GM21786 (cell line): ENCODE data around the gene DPPA4.

Source experiments
- ATAC-seq: cut with Tn5 transposase; IDR thresholded peaks from one replicate; pipeline ENCODE4 v1.9.1; 2021; ENCODE audit not compliant: unreplicated experiment

Gene DPPA4

DNA sequence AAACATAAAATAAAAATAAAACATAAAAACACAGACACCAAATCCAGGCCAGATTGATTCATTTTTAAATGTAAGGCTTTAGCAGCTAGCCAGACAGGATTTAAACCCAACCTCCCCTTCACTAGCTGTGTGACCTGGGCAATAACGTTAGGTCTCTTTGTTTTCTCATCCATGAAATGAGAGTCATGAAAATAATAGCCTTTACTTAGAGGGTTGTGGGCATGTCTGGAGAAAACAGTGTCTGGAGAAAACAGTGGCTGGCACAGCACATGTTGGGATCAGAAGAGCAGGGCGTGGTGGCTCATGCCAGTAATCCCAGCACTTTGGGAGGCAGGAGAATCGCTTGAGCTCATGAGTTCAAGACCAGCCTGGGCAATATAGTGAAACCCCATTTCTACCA lies 1.9 kb upstream of the DPPA4 start:
- ATAC-seq: no peak

DNA sequence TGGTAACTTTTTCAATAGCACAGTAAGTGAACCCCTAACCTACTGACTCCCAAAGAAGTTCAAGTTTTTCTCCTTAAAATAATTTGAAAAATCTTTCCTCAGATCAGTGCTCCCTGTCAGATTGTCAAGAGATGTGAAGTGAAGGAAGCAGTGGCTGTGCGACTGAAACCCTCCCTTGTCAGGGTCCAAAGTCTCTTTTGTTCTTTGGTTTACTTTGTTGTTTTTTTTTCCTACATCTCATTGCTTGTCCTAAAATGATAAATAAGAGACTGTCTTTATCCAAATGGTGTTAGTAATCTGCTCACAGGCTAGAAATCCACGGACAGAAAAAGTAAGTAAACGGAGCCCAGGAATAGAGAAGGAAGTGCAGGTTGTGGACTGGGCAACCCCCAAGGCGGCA lies 976 bp upstream of the DPPA4 start:
- no peak for ATAC-seq

DNA sequence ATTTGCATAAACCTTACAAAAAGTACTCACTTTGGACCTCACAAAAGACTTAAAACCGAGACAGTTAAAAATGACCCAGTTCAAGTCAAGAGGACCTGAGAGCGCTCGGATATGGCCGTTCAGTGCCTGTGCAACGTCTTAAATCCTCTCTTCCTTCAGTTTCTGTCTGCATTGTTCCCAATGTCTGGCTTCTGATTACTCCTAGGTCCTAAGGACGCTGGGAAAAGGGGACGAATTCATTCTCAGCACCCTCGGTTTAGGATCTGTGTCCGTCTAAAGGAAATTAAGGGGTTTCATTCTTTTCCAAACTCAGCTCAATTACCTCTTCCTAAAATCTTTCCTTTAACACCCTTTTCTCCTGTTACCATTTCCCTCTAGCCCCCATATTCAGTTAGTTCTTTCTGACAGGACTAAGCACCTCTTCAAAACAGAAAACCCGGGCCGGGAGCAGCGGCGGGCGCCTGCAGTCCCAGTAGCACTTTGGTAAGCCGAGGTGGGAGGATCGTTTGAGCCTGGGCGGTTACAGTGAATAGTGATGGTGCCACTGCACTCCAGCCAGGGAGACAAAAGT lies 970 bp downstream of the DPPA4 start:
- no peak for ATAC-seq

DNA sequence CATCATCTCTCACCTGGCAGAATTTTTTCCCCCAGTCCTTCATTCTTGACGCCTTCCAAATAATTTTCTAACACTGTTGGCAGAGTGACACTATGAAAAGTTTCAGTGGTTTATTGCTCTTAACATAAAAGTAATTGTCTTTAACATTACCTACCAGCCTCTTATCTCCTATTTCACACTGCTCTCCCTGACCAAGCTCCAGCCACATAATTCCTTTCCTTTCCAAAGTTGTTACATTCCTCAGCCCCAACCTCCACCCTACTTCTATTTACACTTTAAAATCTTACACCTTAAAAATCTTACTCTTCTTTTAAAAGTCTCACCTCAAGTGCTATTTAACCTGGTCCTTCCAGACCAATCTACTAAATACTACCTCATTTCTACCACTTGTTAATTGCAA lies 2.8 kb downstream of the DPPA4 start:
- no peak for ATAC-seq

DNA sequence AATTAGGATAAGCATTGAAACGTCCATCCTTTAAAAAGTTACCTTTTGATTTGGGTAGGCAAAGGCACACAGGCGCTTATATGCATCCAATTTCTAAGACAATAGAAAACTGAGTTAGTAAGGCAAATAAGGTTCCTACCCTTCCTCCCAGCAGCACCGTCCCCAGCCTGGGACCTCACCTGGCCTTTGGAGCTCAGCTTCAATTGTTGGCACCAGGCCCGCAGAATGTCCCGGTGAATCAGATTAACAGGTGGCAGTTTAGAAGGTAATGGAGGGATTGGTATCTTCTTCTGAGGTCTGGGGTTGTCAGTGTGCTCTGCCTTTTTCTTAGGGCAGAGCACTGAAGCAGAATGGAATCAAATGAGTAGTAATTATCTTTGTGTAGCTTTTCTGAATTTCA lies 5.7 kb downstream of the DPPA4 start:
- no peak for ATAC-seq

DNA sequence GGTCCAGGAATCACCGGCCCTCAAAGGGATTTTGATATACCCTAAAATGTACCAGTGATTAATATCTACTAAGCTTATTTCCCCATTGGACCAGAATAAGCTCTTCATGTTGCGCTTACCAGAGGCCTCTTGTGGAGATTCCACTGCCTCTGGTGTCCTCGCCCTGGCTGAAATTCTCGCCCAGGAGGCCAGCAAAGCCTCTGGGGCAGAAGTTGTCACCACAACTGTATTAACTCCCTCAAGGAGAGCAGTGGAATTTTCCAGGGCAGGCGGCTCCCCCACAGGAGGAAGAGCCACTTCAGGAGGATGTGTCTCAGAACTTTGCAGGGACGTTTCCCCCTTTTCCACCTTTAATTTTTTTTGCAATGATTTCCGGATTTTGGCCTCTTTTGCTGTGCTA lies 6.9 kb downstream of the DPPA4 start:
- ATAC-seq: no peak

DNA sequence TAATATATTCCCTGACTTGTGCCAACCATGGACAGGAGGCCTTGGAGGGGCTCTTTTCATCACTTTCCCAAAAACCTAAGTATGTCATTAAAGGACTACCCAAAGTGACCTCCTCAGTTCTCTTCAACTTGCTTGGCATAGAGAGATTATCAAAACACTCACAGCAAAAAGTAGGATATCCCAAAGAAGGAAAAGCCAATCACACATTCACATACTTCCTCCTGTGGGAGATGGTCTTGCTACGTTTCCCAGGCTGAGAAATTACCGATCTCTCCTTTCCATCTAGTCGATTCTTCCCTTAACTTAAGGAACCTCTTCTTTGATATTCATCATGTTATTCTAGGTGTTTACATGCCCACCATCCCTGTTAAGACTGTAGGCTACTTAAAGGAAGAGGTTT lies 9.1 kb downstream of the DPPA4 start:
- no peak for ATAC-seq

DNA sequence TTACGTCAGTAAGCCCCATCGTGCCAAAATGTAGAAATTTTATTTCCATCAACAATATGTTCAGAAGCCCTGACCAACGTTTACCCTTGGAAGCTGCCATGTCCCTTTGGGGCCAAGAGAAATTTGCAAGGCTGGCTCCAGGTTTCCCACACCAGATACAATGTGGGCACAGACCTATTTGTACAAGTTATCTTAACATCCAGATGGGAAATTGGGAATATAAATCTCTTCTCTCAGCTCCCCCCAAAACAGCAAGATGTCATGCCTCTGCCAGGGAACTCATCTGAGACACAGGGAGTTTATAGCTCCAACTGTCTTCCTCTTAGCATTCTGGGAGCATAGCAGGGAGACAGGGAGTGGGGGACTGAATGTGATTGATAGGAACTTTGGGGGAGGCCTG lies 11.7 kb downstream of the DPPA4 start:
- no peak for ATAC-seq

DNA sequence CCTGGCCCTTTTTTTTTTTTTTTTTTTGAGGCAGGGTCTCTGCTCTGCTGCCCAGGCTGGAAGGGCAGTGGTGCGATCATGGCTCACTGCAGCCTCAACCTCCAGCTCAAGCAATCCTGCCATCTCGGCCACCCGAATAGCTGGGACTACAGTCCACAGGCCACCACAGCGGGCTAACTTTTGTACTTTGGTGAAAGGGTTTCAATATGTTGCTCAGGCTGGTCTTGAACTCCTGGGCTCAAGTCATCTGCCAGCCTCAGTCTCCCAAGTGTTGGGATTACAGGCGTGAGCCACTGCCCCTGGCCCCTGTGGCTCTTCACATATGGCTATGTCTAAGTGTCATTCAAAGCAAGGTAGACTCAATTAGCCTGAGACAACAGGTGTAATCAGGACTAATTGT lies 12.2 kb downstream of the DPPA4 start:
- no peak for ATAC-seq

DNA sequence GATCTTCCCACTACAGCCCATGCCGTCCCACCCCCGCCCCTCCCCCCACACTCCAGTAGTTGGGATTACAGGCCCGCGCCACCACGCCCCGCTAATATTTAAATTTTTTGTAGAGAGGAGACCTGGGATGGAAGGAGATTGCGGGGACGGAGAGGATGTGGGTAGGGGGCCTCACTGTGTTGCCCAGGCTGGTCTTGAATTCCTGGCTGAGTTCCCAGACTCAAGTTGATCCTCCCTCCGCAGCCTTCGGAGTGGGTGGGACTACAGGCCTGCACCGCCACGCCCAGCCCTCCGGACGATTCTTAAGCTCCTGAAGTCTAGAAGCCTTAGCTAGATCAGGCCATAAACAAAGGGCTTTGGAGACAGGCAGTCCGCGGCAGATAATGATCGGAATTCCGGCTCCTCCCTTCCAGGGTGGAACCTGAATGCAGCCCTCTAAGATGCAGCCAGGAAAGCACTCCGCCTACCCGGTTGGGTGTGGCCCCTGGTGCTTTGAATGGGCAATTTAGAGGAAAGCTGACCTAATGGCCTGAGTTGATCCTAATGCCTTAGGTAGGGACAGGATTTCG lies 21.1 kb downstream of the DPPA4 start, which contains the start of gene DPPA2:
TSS of gene DPPA2 (minus strand) at position 356 of the 569 bp plus-strand sequence. CDS start 1,975 bp downstream, outside the sequence.
- no peak for ATAC-seq

DNA sequence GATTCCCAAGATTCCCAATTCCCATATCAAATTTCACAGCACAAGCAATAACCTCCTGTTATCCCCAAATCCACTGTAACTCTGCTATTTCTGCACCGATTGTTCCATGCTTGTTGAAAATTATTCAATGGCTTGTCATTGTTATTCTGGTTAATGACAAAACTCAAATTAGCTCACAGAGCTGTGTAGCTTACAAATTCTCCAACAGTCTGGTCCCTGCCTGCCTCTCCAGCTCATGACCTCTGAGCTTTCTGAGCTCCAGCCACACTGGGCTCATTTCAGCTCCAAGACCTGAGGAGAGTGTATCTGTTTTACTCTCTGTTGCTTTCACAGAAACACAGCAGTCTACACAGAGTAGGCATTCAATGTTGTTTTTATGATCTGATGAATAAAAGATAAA lies 24.3 kb downstream of the DPPA4 start:
- ATAC-seq: no peak

DNA sequence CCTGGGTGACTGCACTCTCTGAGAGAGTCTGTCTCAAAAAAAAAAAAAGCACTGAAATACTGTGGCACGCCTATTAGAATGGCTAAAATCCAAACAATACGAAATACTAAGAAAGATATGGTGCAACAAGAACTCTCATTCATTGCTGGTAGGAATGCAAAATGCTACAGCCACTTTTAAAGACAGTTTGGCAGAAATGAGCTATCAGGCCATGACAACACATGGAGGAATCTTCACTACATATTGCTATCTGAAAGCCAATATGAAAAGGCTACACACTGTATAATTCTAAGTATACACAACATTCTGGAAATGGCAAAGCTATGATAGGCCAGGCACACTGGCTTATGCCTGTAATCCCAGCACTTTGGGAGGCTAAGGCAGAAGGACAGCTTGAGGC lies 39.9 kb downstream of the DPPA4 start:
- no peak for ATAC-seq

DNA sequence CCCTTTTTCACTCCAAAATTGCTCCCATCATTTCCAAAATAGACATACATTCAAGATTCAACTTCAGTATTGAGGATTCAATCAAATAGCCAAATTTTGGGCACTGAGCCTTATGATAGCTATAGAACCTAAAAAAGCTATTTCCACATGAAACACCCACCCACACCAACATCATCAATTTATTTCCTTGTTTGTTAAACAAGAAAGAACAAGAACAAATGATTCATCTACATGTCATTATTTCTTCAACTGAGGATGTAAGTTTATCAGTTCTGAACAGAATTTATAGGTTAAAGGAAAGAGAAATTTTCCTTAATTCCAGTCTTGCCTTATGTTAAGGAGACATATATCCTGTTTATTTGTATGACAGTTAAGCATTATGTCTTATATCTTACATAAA lies 53.3 kb downstream of the DPPA4 start:
- ATAC-seq: no peak

DNA sequence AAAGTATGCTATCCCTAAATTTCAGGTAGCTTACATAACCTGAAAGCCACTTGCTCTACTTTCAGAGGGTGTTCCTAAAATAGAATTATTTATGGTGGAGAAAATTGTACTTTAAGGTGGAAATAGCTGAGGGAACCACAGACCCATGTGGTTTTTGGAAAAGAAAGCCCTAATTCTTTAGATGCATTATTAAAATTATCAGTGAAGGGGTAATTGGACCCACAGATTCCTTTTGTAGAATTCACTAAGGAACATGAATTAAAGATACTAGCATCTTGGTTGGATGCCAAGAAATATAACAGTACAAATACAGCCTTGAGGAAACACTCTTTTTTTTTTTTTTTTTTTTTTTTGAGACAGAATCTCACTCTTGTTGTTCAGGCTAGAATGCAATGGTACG lies 58.8 kb downstream of the DPPA4 start:
- ATAC-seq: no peak

DNA sequence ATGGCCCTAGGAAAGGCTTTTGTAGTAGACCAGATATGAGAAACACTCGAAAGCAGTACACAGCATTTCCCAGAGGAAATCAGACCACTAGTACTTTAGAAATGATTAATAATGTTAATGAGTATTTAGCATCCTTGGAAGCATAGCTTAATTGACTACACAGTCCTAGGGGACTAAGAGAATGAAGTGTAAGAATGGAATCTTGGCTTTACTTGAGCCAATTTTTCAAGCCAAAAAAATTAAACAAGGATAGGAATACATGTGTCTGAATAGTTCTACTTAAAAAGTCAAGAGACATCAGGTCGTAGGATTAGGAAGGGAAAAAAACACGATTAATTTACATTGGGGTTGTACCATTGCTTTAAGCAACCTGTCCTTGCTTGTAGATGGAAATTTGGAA lies 59.2 kb downstream of the DPPA4 start:
- ATAC-seq: no peak
